Activated T-cell treated with anti-CD3 and anti-CD28 coated beads for 48 hours (primary cell): ENCODE measurements around the gene SGMS1.
A peak's percentile ranks its signal among the peaks of the same experiment; 100 is the strongest.

ENCODE experiments used
- DNase-seq: peaks from one replicate; pipeline ENCODE4 v3.0.0-alpha.2; 2020; ENCODE audit warnings: low read depth

SGMS1 gene

DNA sequence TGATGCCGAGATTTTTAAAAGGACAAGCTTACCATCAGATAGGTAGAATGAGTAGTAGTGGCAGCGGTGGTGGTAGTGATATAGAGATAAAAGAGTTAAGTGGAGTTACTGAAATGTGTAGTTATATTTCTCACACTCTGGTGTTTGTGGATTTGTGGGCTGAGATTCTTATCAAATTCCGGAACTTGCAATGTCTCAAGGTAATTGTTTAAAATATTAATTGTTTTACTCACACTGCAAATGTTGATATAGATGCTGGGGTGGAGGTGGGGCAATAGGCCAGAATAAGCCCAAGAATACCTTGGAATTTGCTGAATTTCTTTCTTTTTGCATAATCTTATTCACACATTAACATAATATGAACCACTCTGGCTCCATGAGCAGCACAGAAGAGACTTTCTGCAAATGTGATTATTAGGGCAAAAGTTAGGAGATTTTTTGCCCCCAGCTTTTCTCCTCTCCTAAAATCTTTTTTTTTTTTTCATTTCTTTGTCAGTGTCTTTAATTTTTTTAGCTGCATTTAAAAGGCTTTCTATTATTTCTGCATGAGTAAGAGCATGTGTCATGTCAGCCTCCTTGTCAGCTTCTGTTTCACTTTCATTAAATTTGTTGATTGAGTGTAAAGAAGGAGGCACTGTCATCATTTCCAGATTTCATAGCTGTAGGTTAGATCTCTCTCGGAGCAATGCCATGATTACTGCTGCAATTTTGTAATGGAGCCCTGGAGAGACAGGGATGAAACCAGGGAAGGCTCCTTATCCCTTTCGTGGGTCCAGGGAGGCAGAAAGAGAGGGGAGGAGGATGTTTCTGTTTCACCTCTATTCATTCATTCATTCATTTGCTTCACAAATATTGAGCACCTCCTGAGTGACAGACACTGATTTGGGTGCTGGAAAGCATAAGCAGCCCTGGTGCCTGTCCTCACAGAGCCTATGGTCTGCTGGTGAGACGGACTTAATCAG, 13.1 kb upstream of the SGMS1 start:
- DNase-seq: no peak

- DNase-seq: no peak
These were observed 11.5 kb upstream of the SGMS1 start for GRCh38 chr10:50635286-50635685.

GRCh38 chr10:50634479-50634878, 10.7 kb upstream of the SGMS1 start:
- DNase-seq: no peak

DNA sequence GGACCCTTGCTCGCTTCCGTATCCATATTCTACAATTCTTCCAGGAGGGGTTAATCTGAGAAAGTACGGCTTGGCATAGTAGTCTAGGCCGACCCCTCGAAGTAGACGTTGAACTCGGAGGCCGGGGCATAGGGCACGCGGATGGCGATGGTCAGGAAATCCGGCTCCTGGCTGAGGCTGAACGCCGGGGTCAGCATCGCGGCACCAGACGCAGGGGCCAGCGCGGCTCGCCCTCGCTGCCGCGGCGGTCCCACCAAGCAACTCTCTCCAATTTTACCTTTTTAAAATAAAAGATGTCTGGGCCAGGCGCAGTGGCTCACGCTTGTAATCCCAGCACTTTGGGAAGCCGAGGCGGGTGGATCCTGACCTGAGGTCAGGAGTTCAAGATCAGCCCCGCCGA, 7.3 kb upstream of the SGMS1 start:
- no peak for DNase-seq

DNA sequence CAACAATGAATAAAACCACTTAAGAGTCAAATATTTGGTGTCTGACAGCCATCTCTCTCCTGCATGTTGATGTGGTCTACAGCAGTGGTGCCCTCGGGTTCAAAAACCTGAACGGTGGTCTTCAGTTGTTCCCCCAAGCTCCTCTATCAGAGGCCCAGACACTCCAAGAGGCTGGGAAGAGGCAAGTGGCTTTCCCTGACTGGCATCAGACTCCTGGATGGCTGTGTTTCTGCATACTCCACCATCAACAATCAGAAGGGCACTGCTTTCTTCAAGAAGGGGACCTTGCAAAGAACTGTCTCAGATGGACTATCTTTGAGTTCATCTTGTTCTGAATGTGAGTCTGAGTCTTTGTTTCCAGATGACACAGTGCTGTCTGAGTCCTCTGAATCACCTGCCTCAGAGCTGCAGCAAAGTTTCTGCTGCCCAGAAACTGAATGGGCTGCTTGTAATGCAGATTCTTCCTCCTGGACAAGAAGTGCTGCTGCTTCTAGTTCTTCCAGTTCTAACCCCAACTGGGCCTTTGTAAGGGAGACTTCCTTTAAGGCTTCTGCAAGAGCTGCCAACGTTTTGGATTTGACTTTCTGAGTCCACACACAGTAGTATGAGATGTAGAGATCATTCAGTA, 5.9 kb upstream of the SGMS1 start:
- no peak for DNase-seq

GRCh38 chr10:50627896-50628295, 4.1 kb upstream of the SGMS1 start:
- DNase-seq: no peak

DNA sequence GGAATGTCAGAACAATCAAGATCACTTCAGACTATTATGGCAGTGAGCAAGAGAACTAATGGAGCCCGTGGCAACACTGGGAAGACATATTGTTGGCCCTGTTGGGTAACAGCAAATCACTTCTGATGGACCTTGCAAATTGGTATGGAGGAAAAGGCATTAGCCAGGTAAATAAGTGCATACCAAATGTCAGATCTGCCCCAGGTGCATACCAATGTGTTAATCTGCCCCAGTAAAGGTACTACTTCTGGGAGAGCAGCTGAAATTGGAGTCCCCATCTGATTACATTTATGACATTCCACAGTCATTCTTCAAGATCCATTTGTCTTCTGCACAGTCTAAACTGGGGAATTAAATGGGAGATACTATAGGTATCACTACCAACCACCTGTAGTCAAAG, 3.7 kb upstream of the SGMS1 start:
- DNase-seq: no peak

DNA sequence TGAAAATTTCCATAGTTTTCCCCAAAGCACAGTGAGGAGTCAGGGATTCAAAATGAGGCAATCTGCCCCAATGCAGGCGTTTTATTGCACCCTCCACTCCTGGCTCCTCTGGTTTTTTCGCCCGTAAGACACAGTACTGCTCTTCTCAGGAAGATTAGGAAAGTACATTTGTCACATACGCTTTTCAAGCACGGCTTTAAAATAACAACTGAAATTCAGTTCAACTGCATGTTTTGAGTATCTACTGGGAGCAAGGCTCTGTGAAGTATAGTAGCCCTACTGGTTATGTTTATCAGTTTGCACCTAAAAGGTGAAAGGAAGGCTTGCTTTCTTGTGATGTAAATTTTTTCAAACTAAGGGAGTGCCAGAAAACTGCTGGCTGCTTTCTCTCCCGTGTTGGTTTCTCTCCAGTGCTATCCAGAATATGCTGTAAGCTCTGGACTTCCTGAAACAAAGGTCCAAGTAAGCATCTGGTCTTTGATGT, 1.9 kb upstream of the SGMS1 start:
- no peak for DNase-seq

DNA sequence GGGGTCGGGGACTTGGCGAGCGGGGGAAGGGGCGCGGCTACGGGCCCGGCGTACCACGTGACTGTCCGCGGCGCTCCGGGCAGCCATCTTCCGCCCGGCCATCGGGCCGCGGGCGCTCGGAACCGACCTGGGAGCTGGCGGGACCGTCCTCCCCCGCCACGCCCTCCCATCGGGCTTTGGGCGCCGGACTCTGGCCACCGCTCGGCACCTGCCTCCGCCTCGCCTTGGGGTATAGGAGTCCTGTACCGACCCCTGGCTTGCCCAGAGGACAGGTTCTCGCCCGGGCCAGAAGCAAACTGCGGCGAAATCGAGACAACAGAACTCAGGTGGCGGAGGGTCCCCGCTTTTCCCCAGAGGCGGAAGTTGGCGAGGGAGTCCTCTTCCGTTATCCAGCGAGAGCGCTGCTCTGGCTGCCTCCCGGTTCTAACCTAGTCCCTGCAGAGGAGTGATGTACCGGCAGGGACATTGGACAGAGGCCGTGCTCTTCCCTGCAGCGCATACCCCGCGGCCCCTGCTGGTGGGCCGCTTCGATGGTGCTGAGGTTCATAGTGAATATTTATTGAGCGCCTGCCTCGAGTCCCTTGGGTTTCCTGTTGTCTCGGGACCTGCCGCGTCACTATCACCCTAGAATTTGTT, 1.2 kb upstream of the SGMS1 start:
- peak; percentile 50 for DNase-seq

- DNase-seq: peak; percentile 95
These were observed 683 bp upstream of the SGMS1 start for GRCh38 chr10:50624413-50624865.

DNA sequence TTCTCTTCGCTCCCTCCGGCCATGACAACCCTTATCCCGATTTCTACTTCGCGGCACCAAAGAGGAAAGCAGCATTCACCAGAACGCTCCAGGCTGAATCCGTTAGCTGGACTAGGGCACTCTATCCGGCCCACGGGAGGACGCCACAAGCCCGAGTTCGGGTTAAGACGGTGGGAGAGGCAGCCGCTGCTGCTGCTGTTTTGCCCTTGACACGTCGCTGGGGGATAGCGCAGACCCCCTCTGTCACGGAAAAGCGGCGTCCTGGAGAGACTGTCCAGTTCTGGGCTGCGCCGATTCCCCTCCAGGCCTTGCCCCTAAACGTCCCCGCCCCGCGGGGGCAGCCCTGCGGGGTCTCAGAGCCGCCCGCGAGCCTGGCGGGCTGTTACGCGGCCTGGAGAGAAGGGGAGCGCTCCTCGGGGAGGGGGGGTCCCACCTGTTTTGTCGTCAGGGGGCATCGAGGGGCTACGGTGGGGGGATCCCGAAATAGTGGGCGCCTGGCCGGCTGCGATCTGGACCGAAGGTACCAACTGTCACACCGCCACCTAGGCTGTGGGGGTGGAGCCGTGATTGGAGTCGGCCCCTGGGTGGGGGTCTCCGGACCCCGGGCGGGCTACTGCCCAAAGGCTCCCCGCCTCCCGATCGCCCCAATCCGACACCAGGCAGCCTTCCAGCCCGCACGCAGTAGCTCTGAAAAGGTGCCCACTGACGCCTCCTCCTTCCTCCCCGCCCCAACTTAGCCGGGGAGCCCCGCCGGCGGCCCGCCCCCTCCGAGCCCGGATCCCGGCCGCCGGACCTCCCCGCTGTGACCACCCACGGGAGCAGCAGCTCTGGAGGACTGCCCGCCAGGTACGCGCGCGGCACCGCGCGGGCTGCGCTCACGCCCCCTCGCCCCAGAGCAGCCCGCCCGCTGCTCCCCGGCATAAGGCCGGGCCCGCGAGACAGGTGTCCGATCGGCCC, 772 bp downstream of the SGMS1 start:
- peak; percentile 42 for DNase-seq

DNA sequence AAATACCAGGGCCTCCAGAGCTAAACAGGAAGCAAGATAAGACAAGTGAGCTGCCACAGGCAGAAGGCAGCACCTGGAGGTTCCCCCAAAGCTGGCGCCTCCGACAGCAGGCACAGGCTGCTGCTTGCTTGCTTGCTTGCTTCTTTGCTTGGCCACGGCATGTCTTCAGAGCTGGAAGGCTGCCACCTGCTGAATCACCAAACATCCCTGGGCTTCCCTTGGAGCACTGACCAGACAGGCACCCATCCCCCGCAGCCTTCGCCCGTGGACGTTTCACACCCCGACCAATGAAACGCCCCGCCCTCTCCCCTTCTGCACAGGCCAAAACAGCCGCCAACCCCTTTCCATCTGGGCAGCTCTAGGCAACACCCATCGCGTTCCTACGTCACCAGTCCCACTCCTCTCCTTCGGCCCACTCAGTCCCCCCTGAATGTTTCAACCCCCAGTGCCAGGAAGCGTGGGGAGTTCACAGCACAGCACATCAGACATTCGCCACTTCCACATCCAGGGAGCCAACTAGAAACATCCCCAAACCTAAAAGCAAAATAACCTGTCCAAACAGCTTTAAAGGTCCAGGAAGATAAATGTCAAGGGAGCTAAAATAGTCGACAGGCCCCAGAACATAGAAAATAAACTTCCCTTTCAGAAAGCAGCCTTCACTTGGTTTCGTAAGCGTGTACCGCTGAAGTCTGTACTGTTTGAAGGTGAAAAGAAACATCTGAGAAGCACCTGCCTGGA, 1.6 kb downstream of the SGMS1 start:
- DNase-seq: peak; percentile 25

- DNase-seq: no peak
These were observed 2.9 kb downstream of the SGMS1 start for GRCh38 chr10:50620899-50621298.

DNA sequence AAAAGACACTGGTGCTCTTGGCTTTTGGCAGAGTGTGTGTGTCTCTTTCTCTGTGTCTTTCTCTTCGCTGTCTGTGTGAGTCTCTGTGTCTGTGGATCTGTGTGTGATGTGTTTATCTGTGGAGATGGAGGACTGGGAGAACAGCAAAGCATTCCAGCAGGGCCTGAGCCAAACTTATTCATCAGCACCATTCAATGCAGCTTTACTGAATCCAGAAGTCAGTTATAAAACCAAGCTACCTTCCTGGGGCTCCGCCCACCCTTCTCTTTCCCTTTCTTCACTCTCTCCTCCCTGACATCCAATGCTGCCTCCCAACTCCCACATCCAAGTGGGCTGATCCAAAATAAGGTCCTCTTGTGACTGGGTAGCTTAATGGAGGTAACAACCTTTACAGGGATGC, 3.9 kb downstream of the SGMS1 start:
- DNase-seq: no peak

DNA sequence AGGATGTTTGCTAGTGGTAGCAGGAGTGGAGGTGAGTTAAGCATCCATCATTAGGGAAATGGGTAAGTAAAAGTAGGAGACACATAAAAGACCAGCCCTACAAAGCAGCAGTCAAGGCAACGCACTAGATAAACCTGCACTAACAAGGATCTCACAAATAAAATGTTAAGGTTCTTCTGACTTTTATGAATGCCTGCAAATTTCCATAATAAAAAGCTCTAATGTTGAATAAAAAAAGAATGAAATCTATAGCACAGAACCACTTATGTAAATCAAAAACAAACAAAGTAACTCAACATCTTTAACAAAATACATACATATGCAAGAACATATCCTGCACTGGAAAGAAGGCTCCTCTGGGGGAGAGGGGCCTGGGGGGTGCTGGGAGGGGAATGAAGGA, 4.6 kb downstream of the SGMS1 start:
- DNase-seq: no peak

DNA sequence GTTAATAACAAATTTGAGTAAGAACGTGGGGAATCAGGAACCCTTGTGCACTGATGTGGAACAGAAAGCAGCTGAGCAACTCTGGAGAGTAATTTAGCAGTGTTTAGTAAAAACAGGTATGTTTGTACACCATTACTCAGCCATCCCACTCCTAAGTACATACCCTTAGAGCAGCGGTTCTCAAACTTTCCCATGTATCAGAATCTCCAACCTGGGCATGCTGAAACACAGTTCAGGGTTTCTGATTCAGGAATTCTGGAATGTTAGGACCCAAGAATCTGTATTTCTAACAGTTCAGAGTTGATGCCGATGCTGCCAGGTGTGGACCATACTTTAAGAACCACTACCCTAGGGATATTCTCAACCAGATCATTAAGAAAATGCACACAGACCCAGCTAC, 5.1 kb downstream of the SGMS1 start:
- no peak for DNase-seq

- DNase-seq: no peak
These were observed 8.1 kb downstream of the SGMS1 start for GRCh38 chr10:50615658-50616057.

GRCh38 chr10:50614444-50615137, 9.2 kb downstream of the SGMS1 start:
- DNase-seq: no peak

DNA sequence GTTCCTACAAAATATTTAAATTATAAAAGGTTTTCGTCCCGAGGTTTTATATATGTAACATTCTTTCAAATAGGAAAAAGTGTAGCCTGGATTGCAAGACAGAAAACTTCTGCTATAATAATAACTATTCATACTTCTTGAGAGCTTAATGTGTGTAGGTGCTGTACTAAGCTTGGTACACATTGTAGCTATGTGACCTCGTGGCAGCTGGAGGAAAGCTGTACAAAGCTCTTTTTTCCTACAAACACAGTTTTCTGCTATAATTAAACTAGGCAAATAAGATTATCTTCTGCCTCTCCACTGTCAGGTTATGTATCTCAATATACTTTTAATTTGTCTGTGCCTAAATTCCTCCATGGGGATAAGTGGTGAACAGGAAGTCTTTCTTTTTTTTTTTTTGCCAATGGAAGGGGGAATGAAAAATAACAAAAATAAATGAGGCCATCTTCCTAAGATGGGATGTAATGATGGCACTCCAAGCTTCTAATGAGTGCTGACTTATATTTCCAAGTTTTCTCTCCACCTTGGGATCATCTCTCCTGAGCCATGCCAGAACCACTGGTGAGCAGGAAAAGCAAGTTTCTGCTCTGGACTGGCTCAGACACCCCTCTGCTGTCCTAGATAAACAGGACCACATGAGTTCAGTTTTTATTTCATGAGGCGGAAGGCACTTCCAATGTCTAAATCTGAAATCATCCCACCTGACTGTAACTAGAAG, 9.9 kb downstream of the SGMS1 start:
- DNase-seq: no peak

DNA sequence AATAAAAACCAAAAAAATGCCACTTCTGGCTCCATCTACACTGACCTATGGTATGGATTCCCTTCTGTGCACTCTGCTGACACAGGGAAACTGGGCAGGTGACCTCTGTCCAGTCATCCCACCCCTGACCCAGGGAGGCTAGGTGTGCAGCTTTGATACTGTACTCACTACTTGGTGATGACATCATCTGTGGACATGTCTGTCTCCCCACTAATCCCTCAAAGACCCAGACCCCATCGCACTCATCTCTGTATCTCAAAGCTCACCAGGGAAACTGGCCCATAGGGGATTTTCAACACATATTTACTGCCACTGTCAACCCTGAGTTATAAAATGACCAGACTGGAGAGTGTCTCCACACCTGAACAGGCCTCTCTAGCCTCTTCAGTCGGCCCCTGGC, 10.6 kb downstream of the SGMS1 start:
- no peak for DNase-seq
